ENCODE measurements around the gene MAD1L1. TPM values are rescaled to one million over a fixed set of nuclear protein-coding genes. Genes with fewer than 3 reads are reported as not detected.

MAD1L1 gene
- total and polyA plus RNA-seq, 2 of the 4 experiments (the other 2 are of a cell fraction) = 29.0 to 40.9 TPM

GRCh38 chr7:1956611-1957470, 275.9 kb downstream of the MAD1L1 start:
- H2BK20ac ChIP-seq (ENCODE audit: low read depth, low read length) = no peak overlapping the region

More at GRCh38 chr7:1956611-1957470, 275.9 kb downstream of the MAD1L1 start:
- Histone ChIP-seq H3K4me1 (ENCODE audit: control insufficient read depth, insufficient read depth, low read length) (no peaks in the 10 kb centered on the region), H2AFZ (replicated peaks; ENCODE audit: low read length, poor library complexity) (no peak overlapping the region), H3K36me3 (ENCODE audit: control insufficient read depth, insufficient read depth, low read length) (peaks cover 2% of the 10 kb centered on the region; the same call in 1 of the 2 replicates), H3K4me2 (ENCODE audit: low read depth, low read length) (no peak overlapping the region), H3K9me1 (ENCODE audit: insufficient read depth, low read length) (no peaks in the 10 kb centered on the region), H4K20me1 (ENCODE audit: insufficient read depth, low read length) (no peaks in the 10 kb centered on the region; the same call in 1 of the 2 replicates), H3K9me3 (ENCODE audit: control insufficient read depth, insufficient read depth, low read length) (peaks cover 2% of the 10 kb centered on the region; the same call in 1 of the 2 replicates), H3K27ac (ENCODE audit: insufficient read depth, low read length) (no peak overlapping the region), H3K27me3 (ENCODE audit: control insufficient read depth, insufficient read depth, low read length) (no peaks in the 10 kb centered on the region), H4K5ac (ENCODE audit: low read depth, low read length) (no peak overlapping the region), H4K8ac (ENCODE audit: low read depth in 2 of 2, low read length in 2 of 2) (no peak overlapping the region), H2AK9ac (replicated peaks; ENCODE audit: low read depth, low read length, poor library complexity) (peak overlapping the region; percentile 42), H3K14ac (replicated peaks; ENCODE audit: low read depth, low read length) (no peak overlapping the region), H3K4ac (ENCODE audit: low read depth, low read length) (no peak overlapping the region), H3K56ac (ENCODE audit: extremely low read depth, insufficient read depth, low read length) (no peak overlapping the region), H2BK15ac (ENCODE audit: low read depth, low read length) (no peak overlapping the region), H3K4me3 (ENCODE audit: insufficient read depth, low read depth, low read length) (no peak overlapping the region), H3K79me1 (ENCODE audit: low read depth in 1 of 2, low read length in 2 of 2) (peaks cover 5 to 12% of the 10 kb centered on the region in 2 experiments; a peak in 1 of 4 replicates), H2AK5ac (ENCODE audit: low read depth, low read length) (no peak overlapping the region), H3K18ac (ENCODE audit: low read depth, low read length) (no peak overlapping the region), H2BK5ac (ENCODE audit: low read depth, low read length, poor library complexity, severe bottlenecking) (no peak overlapping the region), H3K9ac (ENCODE audit: low read depth, low read length) (no peak overlapping the region), H4K91ac (ENCODE audit: insufficient read depth, low read depth, low read length) (no peak overlapping the region), H3K23ac (ENCODE audit: low read depth, low read length) (no peak overlapping the region), H2BK120ac (ENCODE audit: low read depth, low read length) (no peak overlapping the region)
- TF ChIP-seq MXI1 (IDR thresholded peaks at IDR 0.05; ENCODE audit: borderline replicate concordance, low read depth, low read length) (no peak), RCOR1 (IDR thresholded peaks at IDR 0.05; ENCODE audit: insufficient replicate concordance, low read length) (no peak), NFE2L2 (IDR thresholded peaks at IDR 0.05; ENCODE audit: low read depth, low read length) (no peak), MAZ (IDR thresholded peaks at IDR 0.05; ENCODE audit: borderline replicate concordance, low read depth, low read length) (no peak), RFX5 (IDR thresholded peaks at IDR 0.05; ENCODE audit: low read depth, low read length) (no peak), RAD21 (IDR thresholded peaks at IDR 0.05; ENCODE audit: low read length) (no peak), ELK1 (IDR thresholded peaks at IDR 0.05; ENCODE audit: borderline replicate concordance, low read depth, low read length) (no peak), BHLHE40 (IDR thresholded peaks at IDR 0.05; ENCODE audit: low read depth, low read length) (no peak)
- in situ Hi-C loops (cut with MboI; ENCODE audit: low sequenced_read_pairs) (no loop called here), dilution Hi-C loops (cut with HindIII; ENCODE audit: low sequenced_read_pairs, unreplicated experiment) (no loop called here), intact Hi-C loops (cut with micrococcal nuclease) (no loop called here)
- ATAC-seq (ENCODE audit: low read depth) = no peak
- no TSS peak for BruUV-seq (replicated peaks)
- 93% methylated on average over 10 of the region's 30 CpGs; no CpG with 5 or more reads in 1 of the 2 experiments for WGBS, 2 experiments (ENCODE audit: extremely low coverage in 2 of 2, insufficient read length in 1 of 2)
- no peak for DNase-seq
- ChIA-PET CTCF (no interaction called here), POLR2A (ENCODE audit: unreplicated experiment) (no interaction called here)
